Heart right ventricle (tissue), 16 donors: Measurements from ENCODE around the gene LRR1. TPM values are rescaled to one million over a fixed set of nuclear protein-coding genes. Genes with fewer than 3 reads are reported as not detected.

Experiments
- ATAC-seq, 8 donors: fragments of 200-7000 bp; cut with Tn5 transposase; one replicate each; pipeline ENCODE4 v1.9.1; 2020; ENCODE audit warnings: mild to moderate bottlenecking in 8 of 8, moderate library complexity in 8 of 8, moderate number of reproducible peaks in 1 of 8
- DNase-seq, 2 donors: peaks; one replicate each; pipeline ENCODE4 v3.0.0-alpha.2; 2020
- H3K27ac ChIP-seq, 10 donors: fragments of 200-600 bp; sonication (generic) in 2 of 10; one replicate each; pipeline versions ENCODE4 v1.5.0 to v1.8.0; 2020 to 2022; ENCODE audit warnings: mild to moderate bottlenecking in 3 of 10
- H3K27me3 ChIP-seq, 7 donors: fragments of 200-600 bp; one replicate each; pipeline ENCODE4 v1.8.0; 2021 to 2022; ENCODE audit warnings: mild to moderate bottlenecking in 2 of 7
- H3K36me3 ChIP-seq, 9 donors: fragments of 200-600 bp; sonication (generic) in 1 of 9; one replicate each; pipeline versions ENCODE4 v1.5.0 to v1.8.0; 2020 to 2022; ENCODE audit warnings: mild to moderate bottlenecking in 2 of 9
- H3K4me1 ChIP-seq, 9 donors: fragments of 200-600 bp; sonication (generic) in 1 of 9; one replicate each; pipeline versions ENCODE4 v1.5.0 to v1.8.0; 2020 to 2022; ENCODE audit warnings: mild to moderate bottlenecking in 4 of 9
- H3K4me3 ChIP-seq, 10 donors: fragments of 200-600 bp; sonication (generic) in 2 of 10; one replicate each; pipeline versions ENCODE4 v1.5.0 to v1.8.0; 2020 to 2022; ENCODE audit warnings: mild to moderate bottlenecking in 7 of 10, moderate library complexity in 2 of 10
- H3K9me3 ChIP-seq, 11 donors: fragments of 200-600 bp in 10 of 11; sonication (generic) in 2 of 11; one replicate each; pipeline versions ENCODE4 v1.5.0 to v1.8.0; 2013 to 2022; ENCODE audit warnings: mild to moderate bottlenecking in 2 of 11, control low read depth in 1 of 11, moderate library complexity in 1 of 11
- WGBS, 2 donors: extraction: QIAGEN DNeasy Blood & Tissue Kit; methylation state at CpG; one replicate each; pipeline ENCODE4 v1.1.7; 2013; ENCODE audit warnings: inconsistent platforms in 1 of 2; 5-methylcytosine and 5-hydroxymethylcytosine counted together
- intact Hi-C, 10 donors: fragments of 100-400 bp; cut with DNase I; formaldehyde crosslinking; loops; one replicate each; pipeline versions ENCODE4 v1.11.1 to v1.14.2; 2022
- polyA plus RNA-seq, 2 donors: library from polyadenylated mRNA; stranded (reverse); fragments of 200-250 nt; gene quantifications; one replicate each; pipeline ENCODE4 v1.2.3, GENCODE V29; 2013
- total RNA-seq, 10 donors: library from RNA; stranded (reverse); fragmentation: NEBNext Ultra II Directional in 3 of 10; extraction: Animal tissue kit (Norgen Biotek cat#: 25700) in 3 of 10; gene quantifications; one replicate each; pipeline versions ENCODE4 v1.2.1 to v1.2.4, GENCODE V29; 2021 to 2023
- TF ChIP-seq, protein P1 (sequence below), 9 donors: fragments of 200-600 bp; sonication (generic) in 2 of 9; IDR thresholded peaks; one replicate each; pipeline versions ENCODE4 v1.5.0 to v1.8.0; 2021 to 2022; ENCODE audit warnings: antibody characterized with exemption in 9 of 9, mild to moderate bottlenecking in 5 of 9, moderate library complexity in 1 of 9
- donor health status: Arrhythmogenic right ventricular cardiomyopathy.
- donor health status: ischemic (EF 13 %, LVEDD 7.1; RV severe dilation, severe dysfunction).
- donor health status: healthy with polysubstance abuse.
- donor health status: DM: no; HTN: yes; CAD: no.
- donor health status: DM: no; HTN: no; CAD: no.
- donor health status: ischemic (EF 25% LVEDD 6.9; RV normal size, moderate dysfunction).
- donor health status: ischemic (EF 25% LVEDD 5.7; RV mildly dilated, moderate dysfunction).
- donor health status: healthy.
- donor health status: DM: yes; HTN: yes; CAD: no.
- donor health status: Ischemic cardiomyopathy.
- donor health status: ischemic (EF 35%, LVEDD 5.7; RV mildly dilated, moderate dysfunction).
- donor health status: nonischemic (EF 11% LVEDD 7.7; RV severe dilation, severe dysfunction).
- donor health status: DM: yes; HTN: yes; CAD: no.
- donor health status: PGD.
- donor health status: ischemic (EF 29% LVEDD 5.4; RV normal size, mild dysfunction).
- donor health status: nonischemic (EF 23%, LVEDD 6.1; RV moderate dilation, normal function).

The LRR1 gene
- total and polyA plus RNA-seq, 12 donors: 2.7 to 38.4 (median 6.5) TPM

DNA sequence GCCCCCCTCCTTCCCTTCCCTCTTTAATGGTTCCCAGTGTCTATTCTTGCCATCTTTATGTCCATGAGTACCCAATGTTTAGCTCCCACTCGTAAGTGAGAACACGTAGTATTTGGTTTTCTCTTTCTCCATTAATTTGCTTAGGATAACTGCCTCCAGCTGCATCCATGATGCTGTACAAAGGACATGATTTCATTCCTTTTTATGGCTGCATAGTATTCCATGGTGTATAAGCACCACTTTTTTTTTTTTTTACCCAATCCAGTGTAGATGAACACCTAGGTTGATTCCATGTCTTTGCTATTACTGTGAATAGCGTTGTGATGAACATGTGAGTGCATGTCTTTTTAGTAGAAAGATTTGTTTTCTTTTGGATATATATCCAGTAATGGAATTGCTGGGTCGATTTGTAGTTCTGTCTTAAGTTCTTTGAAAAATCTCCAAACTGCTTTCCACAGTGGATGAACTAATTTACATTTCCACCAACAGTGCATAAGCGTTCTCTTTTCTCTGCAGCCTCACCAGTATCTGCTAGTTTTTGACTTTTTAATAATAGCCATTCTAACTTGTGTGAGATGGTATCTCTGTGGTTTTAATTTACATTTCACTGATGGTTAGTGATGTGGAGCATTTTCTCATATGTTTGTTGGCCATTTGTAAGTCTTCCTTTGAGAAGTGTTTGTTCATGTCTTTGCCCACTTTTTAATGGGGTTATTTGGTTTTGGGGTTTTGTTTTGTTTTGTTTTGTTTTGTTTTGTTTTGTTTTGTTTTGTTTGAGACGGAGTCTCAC, 38.6 kb upstream of the LRR1 start:
- no peaks in the 10 kb centered on the region for H3K36me3 ChIP-seq
- peaks cover 0 to 6% (median 0%) of the 10 kb centered on the region in 11 donors for H3K9me3 ChIP-seq
- no peak for DNase-seq
- TF ChIP-seq, protein P1, sequence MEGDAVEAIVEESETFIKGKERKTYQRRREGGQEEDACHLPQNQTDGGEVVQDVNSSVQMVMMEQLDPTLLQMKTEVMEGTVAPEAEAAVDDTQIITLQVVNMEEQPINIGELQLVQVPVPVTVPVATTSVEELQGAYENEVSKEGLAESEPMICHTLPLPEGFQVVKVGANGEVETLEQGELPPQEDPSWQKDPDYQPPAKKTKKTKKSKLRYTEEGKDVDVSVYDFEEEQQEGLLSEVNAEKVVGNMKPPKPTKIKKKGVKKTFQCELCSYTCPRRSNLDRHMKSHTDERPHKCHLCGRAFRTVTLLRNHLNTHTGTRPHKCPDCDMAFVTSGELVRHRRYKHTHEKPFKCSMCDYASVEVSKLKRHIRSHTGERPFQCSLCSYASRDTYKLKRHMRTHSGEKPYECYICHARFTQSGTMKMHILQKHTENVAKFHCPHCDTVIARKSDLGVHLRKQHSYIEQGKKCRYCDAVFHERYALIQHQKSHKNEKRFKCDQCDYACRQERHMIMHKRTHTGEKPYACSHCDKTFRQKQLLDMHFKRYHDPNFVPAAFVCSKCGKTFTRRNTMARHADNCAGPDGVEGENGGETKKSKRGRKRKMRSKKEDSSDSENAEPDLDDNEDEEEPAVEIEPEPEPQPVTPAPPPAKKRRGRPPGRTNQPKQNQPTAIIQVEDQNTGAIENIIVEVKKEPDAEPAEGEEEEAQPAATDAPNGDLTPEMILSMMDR (IDR thresholded peaks at IDR 0.05): no peak
- 91 to 93% methylated on average over 6 of the region's 6 CpGs for WGBS, 2 donors
- no peak for ATAC-seq
- H3K27ac ChIP-seq: no peak overlapping the region
- H3K4me3 ChIP-seq: no peak overlapping the region
- H3K4me1 ChIP-seq: no peaks in the 10 kb centered on the region
- H3K27me3 ChIP-seq: no peaks in the 10 kb centered on the region
- intact Hi-C loops: no loop called here

DNA sequence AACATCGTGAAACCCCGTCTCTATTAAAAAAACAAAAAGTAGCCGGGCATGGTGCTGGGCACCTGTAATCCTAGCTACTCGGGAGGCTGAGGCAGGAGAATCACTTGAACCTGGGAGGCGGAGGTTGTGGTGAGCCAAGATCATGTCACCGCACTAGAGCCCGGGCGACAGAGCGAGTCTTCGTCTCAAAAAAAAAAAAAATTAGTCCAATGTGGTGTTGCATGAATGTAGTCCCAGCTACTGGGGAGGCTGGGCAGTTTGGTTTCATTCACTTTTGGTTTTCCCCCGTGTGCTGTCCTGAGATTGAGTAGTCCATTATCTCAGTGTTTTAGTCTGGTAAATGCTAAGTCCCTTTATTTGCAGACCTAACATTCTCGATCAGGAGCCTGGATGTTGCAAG, 32.0 kb upstream of the LRR1 start:
- no peak for DNase-seq
- Histone ChIP-seq H3K4me3 (no peak overlapping the region), H3K4me1 (no peaks in the 10 kb centered on the region), H3K27me3 (no peaks in the 10 kb centered on the region), H3K27ac (no peak overlapping the region), H3K36me3 (peaks cover 0 to 4% (median 0%) of the 10 kb centered on the region in 9 donors), H3K9me3 (peaks cover 0 to 6% (median 0%) of the 10 kb centered on the region in 11 donors)
- intact Hi-C loops: no loop called here
- TF ChIP-seq, protein P1 (IDR thresholded peaks at IDR 0.05): no peak
- ATAC-seq: no peak
- 91 to 93% methylated on average over 12 of the region's 12 CpGs for WGBS, 2 donors

DNA sequence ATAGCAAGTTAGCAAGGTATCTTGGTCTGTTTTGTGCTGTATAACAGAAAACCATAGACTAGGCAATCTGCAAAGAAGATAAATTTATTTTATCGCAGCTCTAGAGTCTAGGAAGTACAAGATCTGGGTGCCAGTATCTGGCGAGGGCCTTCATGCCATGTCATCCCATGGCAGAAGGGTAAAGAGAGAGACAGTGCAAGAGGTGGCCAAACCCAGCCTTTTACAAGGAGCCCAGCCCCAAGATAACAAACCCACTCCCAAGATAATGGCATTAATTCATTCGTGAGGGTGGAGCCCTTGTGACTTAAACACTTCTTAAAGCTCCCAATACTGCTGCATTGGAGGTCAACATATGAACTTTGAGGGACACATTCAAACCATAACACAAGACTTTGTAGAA, 29.5 kb upstream of the LRR1 start:
- TF ChIP-seq, protein P1 (IDR thresholded peaks at IDR 0.05): no peak
- WGBS, 2 donors: 87 to 89% methylated on average over 3 of the region's 3 CpGs
- Histone ChIP-seq H3K27ac (no peak overlapping the region), H3K9me3 (peaks cover 0 to 7% (median 0%) of the 10 kb centered on the region in 11 donors), H3K36me3 (peaks cover 0 to 9% (median 0%) of the 10 kb centered on the region in 9 donors), H3K27me3 (no peaks in the 10 kb centered on the region), H3K4me3 (no peak overlapping the region), H3K4me1 (no peaks in the 10 kb centered on the region)
- intact Hi-C loops: no loop called here
- ATAC-seq: no peak
- no peak for DNase-seq

DNA sequence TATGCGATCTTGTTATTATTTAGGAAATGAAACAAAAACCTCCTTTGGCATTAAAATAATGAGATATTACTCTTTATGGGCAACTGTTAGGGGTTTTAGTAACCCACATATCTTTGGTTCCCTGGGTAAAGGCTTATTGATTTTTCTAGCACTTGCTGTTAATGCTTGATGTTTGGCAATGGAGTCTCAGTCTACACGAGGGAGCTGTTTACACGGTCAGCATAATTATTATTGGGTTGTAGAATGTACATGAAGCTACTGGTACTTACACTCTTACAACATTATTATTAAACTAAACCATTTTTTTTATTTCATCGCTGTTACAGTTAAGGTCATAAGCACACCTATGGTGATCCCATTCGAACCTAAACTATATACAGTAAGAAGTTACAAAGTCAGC, 24.7 kb upstream of the LRR1 start:
- peaks cover 0 to 45% (median 14%) of the 10 kb centered on the region in 9 donors for H3K36me3 ChIP-seq
- WGBS, 2 donors: 91 to 92% methylated on average over 5 of the region's 5 CpGs
- intact Hi-C loops: no loop called here

More for the DNA sequence above, 24.7 kb upstream of the LRR1 start:
- Histone ChIP-seq H3K27me3 (no peaks in the 10 kb centered on the region), H3K4me1 (no peaks in the 10 kb centered on the region), H3K27ac (no peak overlapping the region), H3K9me3 (peaks cover 0 to 7% (median 0%) of the 10 kb centered on the region in 11 donors), H3K4me3 (no peak overlapping the region)
- DNase-seq: no peak
- ATAC-seq: no peak
- TF ChIP-seq, protein P1 (IDR thresholded peaks at IDR 0.05): no peak
